Measurements from ENCODE around the gene NHS. TPM values are rescaled to one million over a fixed set of nuclear protein-coding genes. Genes with fewer than 3 reads are reported as not detected.
A peak's percentile ranks its signal among the peaks of the same experiment; 100 is the strongest.

The NHS gene
- polyA plus RNA-seq, 6 donors from 2014 or later, result not detected

- H3K27me3 Mint-ChIP-seq, result peaks cover 0 to 15% (median 0%) of the 10 kb centered on the region in 3 donors
- no peak overlapping the region for H3K4me3 Mint-ChIP-seq
- H3K27ac Mint-ChIP-seq, result no peak overlapping the region
- no peaks in the 10 kb centered on the region for H3K4me1 Mint-ChIP-seq
- ATAC-seq (ENCODE audit: low read depth in 2 of 2) (no peak), DNase-seq (no peak)
- H3K9me3 Mint-ChIP-seq, result peaks cover 0 to 5% (median 3%) of the 10 kb centered on the region in 7 donors
- no peaks in the 10 kb centered on the region for H3K36me3 Mint-ChIP-seq
Measured at GRCh38 chrX:17621566-17622270, 246.7 kb downstream of the NHS start.

DNA sequence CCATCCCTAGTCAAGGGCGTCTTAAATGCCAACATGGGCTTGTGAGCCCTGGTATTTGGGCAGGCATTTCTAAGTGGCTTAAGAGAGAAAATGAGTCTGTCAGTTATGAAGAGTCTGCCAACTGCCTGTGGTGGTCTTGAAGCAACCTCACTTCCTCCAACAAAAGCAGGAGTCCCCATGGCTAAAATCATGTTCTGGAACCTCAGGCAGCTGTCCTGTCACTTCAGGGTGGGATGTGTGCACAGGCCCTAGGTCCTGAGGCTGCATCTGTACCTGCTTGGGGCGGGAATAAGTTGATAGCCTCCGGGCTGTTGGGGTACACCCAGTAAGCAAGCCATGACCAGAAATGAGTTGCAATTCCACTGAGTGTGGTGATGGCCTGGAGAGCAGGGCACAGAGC is 247.3 kb downstream of the NHS start:
- Mint-ChIP-seq H3K4me1 (no peaks in the 10 kb centered on the region), H3K9me3 (peaks cover 0 to 5% (median 3%) of the 10 kb centered on the region in 7 donors), H3K27ac (no peak overlapping the region), H3K27me3 (peaks cover 0 to 15% (median 0%) of the 10 kb centered on the region in 3 donors), H3K4me3 (no peak overlapping the region), H3K36me3 (no peaks in the 10 kb centered on the region)
- ATAC-seq (ENCODE audit: low read depth in 2 of 2) (no peak), DNase-seq (no peak)

DNA sequence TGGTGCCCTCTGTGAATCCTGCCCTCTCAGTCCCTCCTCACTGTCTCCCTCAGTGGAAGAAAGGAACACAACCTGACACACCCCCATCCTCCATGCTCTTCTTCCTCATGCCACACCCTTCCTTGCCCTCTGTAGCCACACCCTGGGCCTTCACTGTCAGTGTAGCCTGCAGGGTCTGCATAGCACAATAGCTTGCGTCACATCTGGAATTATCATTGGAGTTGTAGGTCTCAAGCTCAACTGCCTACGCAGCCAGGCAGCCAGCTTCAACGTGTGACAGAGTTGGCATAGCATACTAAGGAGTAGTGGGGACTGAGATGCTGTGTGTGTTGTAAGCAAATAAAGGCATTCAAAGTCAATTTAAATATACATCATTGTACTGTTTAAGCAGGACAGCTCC is 248.8 kb downstream of the NHS start:
- ATAC-seq (ENCODE audit: low read depth in 2 of 2) (no peak), DNase-seq (no peak)
- Mint-ChIP-seq H3K27me3 (peaks cover 0 to 15% (median 0%) of the 10 kb centered on the region in 3 donors), H3K36me3 (no peaks in the 10 kb centered on the region), H3K4me1 (no peaks in the 10 kb centered on the region), H3K27ac (no peak overlapping the region), H3K4me3 (no peak overlapping the region), H3K9me3 (peaks cover 0 to 5% (median 3%) of the 10 kb centered on the region in 7 donors)

- Mint-ChIP-seq H3K4me1 (no peaks in the 10 kb centered on the region), H3K4me3 (no peak overlapping the region), H3K36me3 (no peaks in the 10 kb centered on the region), H3K27ac (no peak overlapping the region), H3K27me3 (no peaks in the 10 kb centered on the region), H3K9me3 (peaks cover 0 to 5% (median 2%) of the 10 kb centered on the region in 7 donors)
- no peak for ATAC-seq (ENCODE audit: low read depth in 2 of 2)
- no peak for DNase-seq
Measured at GRCh38 chrX:17627026-17627425, 252.0 kb downstream of the NHS start.

DNA sequence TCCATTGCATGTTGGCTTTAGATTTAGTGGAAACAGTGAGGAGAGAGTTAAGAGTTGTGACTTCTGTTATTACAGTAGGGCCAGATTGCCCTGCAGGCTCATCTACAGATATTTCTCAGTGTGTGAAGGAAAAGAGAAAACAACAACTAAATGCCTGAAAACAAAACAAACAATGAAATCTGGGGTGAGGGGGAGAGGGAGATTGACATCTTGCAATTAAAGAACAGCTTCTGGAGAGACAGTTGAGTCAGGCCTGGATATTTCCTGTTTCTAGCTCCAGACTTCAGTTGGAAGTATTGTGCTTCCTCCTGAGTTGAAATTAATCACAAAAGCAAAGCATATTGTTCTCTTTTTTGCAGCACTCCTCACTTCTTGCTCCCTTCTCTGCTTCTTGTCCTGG is 254.0 kb downstream of the NHS start:
- ATAC-seq (ENCODE audit: low read depth in 2 of 2) (no peak), DNase-seq (no peak)
- Mint-ChIP-seq H3K27me3 (no peaks in the 10 kb centered on the region), H3K4me3 (no peak overlapping the region), H3K9me3 (peaks cover 0 to 5% (median 0%) of the 10 kb centered on the region in 7 donors), H3K4me1 (no peaks in the 10 kb centered on the region), H3K36me3 (no peaks in the 10 kb centered on the region), H3K27ac (no peak overlapping the region)

DNA sequence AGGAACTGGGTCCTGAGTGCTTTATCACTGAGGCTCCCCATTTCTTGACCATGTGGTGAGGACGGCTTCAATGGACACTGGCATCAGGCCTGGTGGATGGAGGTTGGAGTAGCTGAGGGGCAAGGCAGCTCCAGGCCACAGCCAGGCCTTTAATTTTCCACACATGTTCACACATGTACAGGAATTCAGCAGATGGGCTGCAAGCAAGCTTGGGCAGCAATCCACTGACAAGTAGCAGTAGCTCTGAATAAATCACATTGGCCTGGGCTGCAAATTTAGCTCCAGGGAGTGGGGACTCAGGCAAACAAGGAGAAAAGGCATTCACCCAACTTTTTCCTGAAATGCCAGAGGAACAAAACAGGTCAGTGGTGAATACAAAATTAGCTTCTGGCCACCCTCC is 254.5 kb downstream of the NHS start:
- Mint-ChIP-seq H3K4me3 (no peak overlapping the region), H3K4me1 (no peaks in the 10 kb centered on the region), H3K36me3 (no peaks in the 10 kb centered on the region), H3K27me3 (no peaks in the 10 kb centered on the region), H3K27ac (no peak overlapping the region), H3K9me3 (peaks cover 0 to 4% (median 0%) of the 10 kb centered on the region in 7 donors)
- DNase-seq (no peak), ATAC-seq (ENCODE audit: low read depth in 2 of 2) (no peak)

DNA sequence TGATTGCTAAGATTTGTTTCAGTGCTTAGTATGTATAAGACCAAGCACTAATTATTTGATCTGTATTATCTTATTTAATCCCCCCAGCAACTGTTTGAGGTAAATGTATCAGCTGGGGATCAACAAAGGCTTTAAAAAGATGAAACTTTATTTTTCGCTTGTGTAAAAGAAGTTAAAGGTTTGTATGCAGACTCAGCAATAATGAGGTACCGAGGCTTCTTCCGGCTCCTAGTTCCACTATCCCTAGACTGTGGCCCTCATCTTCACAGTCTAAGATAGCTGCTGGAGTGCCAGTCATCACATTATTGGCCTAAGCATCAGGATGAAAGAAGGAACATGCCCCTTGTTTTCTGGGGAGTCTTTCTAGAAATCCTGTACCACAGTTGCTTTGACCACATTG is 256.6 kb downstream of the NHS start:
- Mint-ChIP-seq H3K36me3 (no peaks in the 10 kb centered on the region), H3K4me3 (no peak overlapping the region), H3K9me3 (peaks cover 0 to 4% (median 0%) of the 10 kb centered on the region in 7 donors), H3K27me3 (peaks cover 0 to 8% (median 0%) of the 10 kb centered on the region in 3 donors), H3K4me1 (no peaks in the 10 kb centered on the region), H3K27ac (no peak overlapping the region)
- DNase-seq, result no peak
- no peak for ATAC-seq (ENCODE audit: low read depth in 2 of 2)

GRCh38 chrX:17632942-17633341 is 257.9 kb downstream of the NHS start:
- Mint-ChIP-seq H3K27me3 (peaks cover 0 to 8% (median 0%) of the 10 kb centered on the region in 3 donors), H3K36me3 (no peaks in the 10 kb centered on the region), H3K4me1 (no peaks in the 10 kb centered on the region), H3K4me3 (no peak overlapping the region), H3K27ac (no peak overlapping the region), H3K9me3 (peaks cover 0 to 4% (median 0%) of the 10 kb centered on the region in 7 donors)
- no peak for ATAC-seq (ENCODE audit: low read depth in 2 of 2)
- no peak for DNase-seq

DNA sequence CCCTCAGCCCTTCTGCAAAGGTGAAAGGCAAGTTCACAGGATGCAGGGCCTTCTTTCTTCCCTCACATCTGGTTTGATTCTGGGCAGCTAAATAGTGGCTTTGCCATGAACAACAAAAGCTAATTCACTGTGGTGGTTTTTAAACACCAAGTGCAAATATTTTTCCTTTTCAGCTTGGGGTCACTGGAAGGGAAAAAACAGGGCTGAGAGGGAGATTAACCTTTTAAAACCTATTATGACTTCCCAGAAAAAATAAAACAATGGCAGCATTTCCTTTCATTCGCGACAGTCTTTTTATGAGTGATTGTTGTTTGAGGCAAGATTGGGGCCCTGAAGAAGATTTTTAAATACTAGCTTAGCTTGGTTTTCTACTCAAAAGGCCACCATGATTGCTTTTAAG is 258.5 kb downstream of the NHS start:
- peaks cover 0 to 8% (median 0%) of the 10 kb centered on the region in 3 donors for H3K27me3 Mint-ChIP-seq
- H3K4me1 Mint-ChIP-seq, result no peaks in the 10 kb centered on the region
- H3K36me3 Mint-ChIP-seq, result no peaks in the 10 kb centered on the region
- peaks cover 0 to 4% (median 0%) of the 10 kb centered on the region in 7 donors for H3K9me3 Mint-ChIP-seq
- H3K4me3 Mint-ChIP-seq, result no peak overlapping the region
- no peak for ATAC-seq (ENCODE audit: low read depth in 2 of 2)
- DNase-seq, result no peak
- H3K27ac Mint-ChIP-seq, result no peak overlapping the region

DNA sequence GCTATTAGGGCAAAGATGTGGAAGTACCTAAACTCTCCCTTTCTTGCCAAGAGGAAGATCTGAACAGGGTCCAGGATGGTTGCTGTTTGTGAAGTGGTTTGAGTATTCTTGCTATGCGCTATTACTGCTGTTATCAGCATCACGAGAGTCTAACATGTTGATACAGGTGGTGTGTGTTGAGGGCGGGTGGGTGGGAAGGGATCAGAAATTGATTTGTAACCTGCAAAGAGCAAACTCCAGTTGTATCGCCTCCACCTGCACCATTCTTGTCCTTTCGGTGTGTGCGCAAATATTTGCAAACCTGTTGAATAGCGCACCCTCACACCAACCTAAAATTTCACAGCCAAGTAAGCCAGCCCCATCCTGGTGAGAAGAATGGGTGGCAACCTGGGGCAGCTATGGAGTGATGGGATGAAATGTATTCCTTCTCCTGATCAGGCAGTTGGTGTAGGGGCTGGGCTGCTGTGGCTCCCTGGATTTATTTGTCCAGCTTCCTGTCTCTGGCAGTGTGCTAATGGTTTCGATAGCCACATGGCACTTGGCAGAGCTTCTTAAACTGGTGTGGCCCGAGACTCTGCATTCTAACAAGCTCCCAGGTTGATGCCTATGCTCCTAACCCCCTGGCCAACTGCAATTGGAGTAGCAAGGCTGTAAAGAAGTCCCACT is 259.7 kb downstream of the NHS start:
- no peak overlapping the region for H3K4me3 Mint-ChIP-seq
- H3K36me3 Mint-ChIP-seq, result no peaks in the 10 kb centered on the region
- no peaks in the 10 kb centered on the region for H3K4me1 Mint-ChIP-seq
- DNase-seq (no peak), ATAC-seq (ENCODE audit: low read depth in 2 of 2) (no peak)
- peaks cover 0 to 8% (median 0%) of the 10 kb centered on the region in 3 donors for H3K27me3 Mint-ChIP-seq
- no peak overlapping the region for H3K27ac Mint-ChIP-seq
- H3K9me3 Mint-ChIP-seq, result peaks cover 0 to 4% (median 0%) of the 10 kb centered on the region in 7 donors

DNA sequence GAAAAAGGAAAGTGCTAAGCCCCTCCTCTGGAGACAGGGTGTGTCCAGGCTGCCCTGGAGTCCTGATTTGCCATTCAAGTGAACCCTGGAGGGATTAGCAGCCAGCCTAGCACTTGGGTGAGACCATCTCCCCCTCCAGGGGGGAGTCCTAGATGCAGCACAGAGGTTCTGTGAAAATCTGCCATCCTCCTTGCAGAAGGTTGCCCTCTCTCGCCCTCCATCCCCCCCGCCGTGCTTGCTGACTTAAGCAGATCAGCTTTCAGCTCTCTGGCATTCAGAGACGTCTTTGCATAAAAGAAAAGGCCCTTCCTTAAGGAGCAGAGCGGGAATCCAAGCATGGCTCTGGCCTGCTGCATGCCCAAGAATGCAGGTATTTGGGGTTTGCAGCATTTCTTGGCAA is 260.2 kb downstream of the NHS start:
- H3K36me3 Mint-ChIP-seq, result no peaks in the 10 kb centered on the region

DNA sequence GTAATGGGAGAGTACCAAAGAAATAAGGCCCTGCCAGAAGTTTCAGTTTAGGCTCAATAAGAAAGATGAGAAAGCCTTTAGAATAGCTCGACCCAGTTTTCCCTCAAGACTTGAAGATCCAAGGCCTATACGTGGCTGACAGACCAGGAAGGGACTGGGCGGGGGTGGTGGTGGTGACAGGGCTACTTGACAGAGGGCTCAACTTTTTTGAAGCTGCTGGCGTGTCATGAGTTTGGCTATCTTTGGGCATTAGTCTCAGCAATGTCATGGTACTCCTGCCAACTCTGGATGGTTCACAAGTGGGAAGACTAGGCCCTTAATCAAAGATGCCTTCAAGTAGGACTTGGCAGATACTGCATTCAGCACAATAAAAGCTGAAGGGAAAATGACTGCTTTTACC is 262.2 kb downstream of the NHS start:
- ATAC-seq (ENCODE audit: low read depth in 2 of 2) (no peak), DNase-seq (no peak)
- Mint-ChIP-seq H3K27me3 (peaks cover 0 to 16% (median 0%) of the 10 kb centered on the region in 3 donors), H3K27ac (no peak overlapping the region), H3K9me3 (peaks cover 0 to 2% (median 0%) of the 10 kb centered on the region in 7 donors), H3K36me3 (no peaks in the 10 kb centered on the region), H3K4me3 (peak overlapping the region in 1 of 8 donors; percentile 66), H3K4me1 (no peaks in the 10 kb centered on the region)

More for the DNA sequence above, 260.2 kb downstream of the NHS start:
- Mint-ChIP-seq H3K27ac (no peak overlapping the region), H3K4me1 (no peaks in the 10 kb centered on the region), H3K4me3 (no peak overlapping the region), H3K27me3 (peaks cover 0 to 10% (median 0%) of the 10 kb centered on the region in 3 donors), H3K9me3 (peaks cover 0 to 4% (median 0%) of the 10 kb centered on the region in 7 donors)
- DNase-seq (no peak), ATAC-seq (ENCODE audit: low read depth in 2 of 2) (no peak)

DNA sequence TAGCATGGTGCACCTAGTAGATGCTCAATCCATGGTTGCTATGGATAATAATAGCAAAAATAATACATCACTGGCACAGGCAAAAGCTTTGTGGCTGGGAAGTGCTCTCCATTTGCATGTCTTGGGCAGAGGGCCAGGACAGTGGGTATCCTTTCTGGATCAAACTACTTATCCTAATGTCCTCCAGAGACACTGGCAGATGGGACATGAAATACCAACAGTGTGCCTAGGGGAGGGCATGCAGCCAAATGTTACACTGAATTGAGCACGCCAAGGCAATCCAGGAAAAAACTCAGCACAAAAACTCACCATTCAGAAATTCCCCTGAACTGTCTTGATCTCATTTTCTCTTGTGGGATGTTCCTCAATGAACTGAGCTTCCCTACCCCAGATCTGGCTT is 263.7 kb downstream of the NHS start:
- no peak overlapping the region for H3K4me3 Mint-ChIP-seq
- DNase-seq (no peak), ATAC-seq (ENCODE audit: low read depth in 2 of 2) (no peak)
- peaks cover 0 to 2% (median 0%) of the 10 kb centered on the region in 7 donors for H3K9me3 Mint-ChIP-seq
- no peak overlapping the region for H3K27ac Mint-ChIP-seq
- peaks cover 0 to 16% (median 0%) of the 10 kb centered on the region in 3 donors for H3K27me3 Mint-ChIP-seq
- no peaks in the 10 kb centered on the region for H3K4me1 Mint-ChIP-seq
- H3K36me3 Mint-ChIP-seq, result no peaks in the 10 kb centered on the region

GRCh38 chrX:17642891-17643290 is 267.9 kb downstream of the NHS start:
- H3K4me3 Mint-ChIP-seq, result no peak overlapping the region
- H3K27me3 Mint-ChIP-seq, result peaks cover 0 to 16% (median 5%) of the 10 kb centered on the region in 3 donors
- H3K36me3 Mint-ChIP-seq, result no peaks in the 10 kb centered on the region
- DNase-seq (no peak), ATAC-seq (ENCODE audit: low read depth in 2 of 2) (no peak)
- H3K27ac Mint-ChIP-seq, result no peak overlapping the region
- no peaks in the 10 kb centered on the region for H3K4me1 Mint-ChIP-seq
- H3K9me3 Mint-ChIP-seq, result peaks cover 0 to 5% (median 0%) of the 10 kb centered on the region in 7 donors
